ENCODE results near the gene MDGA2. TPM values are rescaled to one million over a fixed set of nuclear protein-coding genes. Genes with fewer than 3 reads are reported as not detected.

MDGA2 gene
- total RNA-seq, 4 donors from 2014 or later: not detected

DNA sequence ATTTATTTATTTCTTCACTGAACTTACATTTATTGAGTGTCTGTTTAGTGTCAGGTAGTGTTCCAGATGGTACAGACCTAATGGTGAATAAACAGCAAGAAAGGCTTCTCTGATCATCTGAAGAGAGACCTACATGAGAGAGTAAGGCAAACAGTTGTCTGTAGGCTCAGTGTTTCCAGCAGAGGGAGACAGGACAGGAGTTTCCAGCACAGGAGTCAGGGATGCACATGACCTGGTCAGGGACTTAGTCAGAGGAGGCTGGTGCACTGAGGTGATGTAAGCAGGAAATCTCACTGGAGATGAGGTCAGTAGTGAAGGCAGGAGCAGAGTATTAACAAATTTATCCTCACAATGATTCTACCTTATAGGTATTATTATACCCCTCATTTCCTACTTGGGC is 233.2 kb downstream of the MDGA2 start:
- H3K27ac ChIP-seq: no peak overlapping the region
- no peaks in the 10 kb centered on the region for H3K27me3 ChIP-seq
- no peak for TF ChIP-seq POLR2A (IDR thresholded peaks at IDR 0.05)
- TF ChIP-seq CTCF (IDR thresholded peaks at IDR 0.05): no peak
- no peak for DNase-seq
- H3K9me3 ChIP-seq: no peaks in the 10 kb centered on the region
- H3K4me3 ChIP-seq: no peak overlapping the region
- H3K36me3 ChIP-seq: no peaks in the 10 kb centered on the region
- no peaks in the 10 kb centered on the region for H3K4me1 ChIP-seq

GRCh38 chr14:47439953-47440352 is 235.5 kb downstream of the MDGA2 start:
- no peak overlapping the region for H3K27ac ChIP-seq
- H3K4me1 ChIP-seq: no peaks in the 10 kb centered on the region
- no peak for TF ChIP-seq POLR2A (IDR thresholded peaks at IDR 0.05)
- TF ChIP-seq CTCF (IDR thresholded peaks at IDR 0.05): no peak
- H3K36me3 ChIP-seq: no peaks in the 10 kb centered on the region
- H3K4me3 ChIP-seq: no peak overlapping the region
- H3K9me3 ChIP-seq: no peaks in the 10 kb centered on the region
- H3K27me3 ChIP-seq: no peaks in the 10 kb centered on the region
- DNase-seq: no peak

DNA sequence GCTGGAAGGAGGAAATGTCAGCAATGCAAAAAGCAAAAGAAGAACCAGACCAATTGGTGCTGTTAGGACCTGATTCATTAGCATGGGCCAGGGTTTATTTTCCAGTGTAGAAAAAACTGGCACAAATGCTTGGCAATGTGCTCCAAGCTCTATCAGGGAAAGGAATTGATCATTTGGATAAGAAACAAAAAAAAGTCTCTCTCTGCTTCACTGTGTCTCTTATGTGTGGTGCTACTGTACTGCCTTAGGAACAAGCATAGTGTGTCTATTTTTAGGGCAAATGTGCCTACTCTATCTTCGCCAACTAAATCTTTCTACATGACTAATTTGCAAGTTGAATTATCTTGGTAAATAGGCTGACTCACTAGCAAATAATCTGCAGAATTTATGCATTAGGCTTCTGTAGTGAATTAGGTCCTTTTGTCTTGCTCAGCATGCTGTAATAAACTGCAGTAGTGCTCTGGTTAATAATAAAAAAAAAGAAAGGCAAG is 236.7 kb downstream of the MDGA2 start:
- no peaks in the 10 kb centered on the region for H3K9me3 ChIP-seq
- H3K27me3 ChIP-seq: no peaks in the 10 kb centered on the region
- no peak overlapping the region for H3K4me3 ChIP-seq
- TF ChIP-seq POLR2A (IDR thresholded peaks at IDR 0.05) (no peak), CTCF (IDR thresholded peaks at IDR 0.05) (no peak)
- no peaks in the 10 kb centered on the region for H3K36me3 ChIP-seq
- H3K27ac ChIP-seq: no peak overlapping the region
- DNase-seq: no peak
- no peaks in the 10 kb centered on the region for H3K4me1 ChIP-seq

DNA sequence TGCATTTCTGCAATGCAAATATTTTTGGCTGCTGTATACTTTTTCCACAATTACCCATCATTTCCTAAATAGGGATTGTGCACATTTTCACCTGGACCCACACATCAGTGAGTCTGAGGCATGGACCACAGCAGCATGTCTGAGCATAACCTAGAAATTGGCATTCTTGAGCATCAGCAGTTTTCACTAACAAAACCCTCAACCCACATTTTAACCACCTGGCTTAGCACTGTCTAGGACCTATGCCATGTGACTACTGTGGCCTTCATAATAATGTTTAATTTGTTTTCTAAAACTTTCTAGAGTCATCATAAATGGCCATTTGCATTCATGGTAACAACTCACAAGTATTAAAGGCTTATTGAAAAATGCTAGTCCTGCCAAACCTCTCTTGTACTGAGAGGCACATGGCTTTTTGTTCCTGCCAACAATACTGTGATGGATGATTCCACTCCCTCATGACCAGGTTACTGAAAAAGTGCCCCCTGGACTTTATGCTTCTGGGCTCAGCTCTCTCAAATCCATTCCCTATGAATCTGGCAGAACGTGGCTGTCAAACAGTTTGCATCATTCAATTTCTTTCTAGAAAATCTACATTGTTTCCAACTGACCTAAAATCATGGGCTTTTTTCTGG is 240.0 kb downstream of the MDGA2 start:
- TF ChIP-seq POLR2A (IDR thresholded peaks at IDR 0.05): no peak
- TF ChIP-seq CTCF (IDR thresholded peaks at IDR 0.05): no peak
- Histone ChIP-seq H3K9me3 (no peaks in the 10 kb centered on the region), H3K27ac (no peak overlapping the region), H3K27me3 (no peaks in the 10 kb centered on the region), H3K36me3 (no peaks in the 10 kb centered on the region), H3K4me3 (no peak overlapping the region), H3K4me1 (no peaks in the 10 kb centered on the region)
- no peak for DNase-seq

- Histone ChIP-seq H3K9me3 (no peaks in the 10 kb centered on the region), H3K4me3 (no peak overlapping the region)
These were observed 247.8 kb downstream of the MDGA2 start for GRCh38 chr14:47427629-47428028.

More at GRCh38 chr14:47427629-47428028, 247.8 kb downstream of the MDGA2 start:
- no peak overlapping the region for H3K27ac ChIP-seq
- DNase-seq: no peak
- no peaks in the 10 kb centered on the region for H3K27me3 ChIP-seq
- no peaks in the 10 kb centered on the region for H3K36me3 ChIP-seq
- TF ChIP-seq CTCF (IDR thresholded peaks at IDR 0.05): no peak
- no peaks in the 10 kb centered on the region for H3K4me1 ChIP-seq

All from Peyer's patch (tissue), 4 donors.